SK-N-MC (cell line): ENCODE results near the gene CELF1.

Experiments used
- EZH2 ChIP-seq: fragments of 200-600 bp; sonication (generic); IDR thresholded peaks from one replicate; pipeline ENCODE4 v1.6.1; 2017; ENCODE audit warnings: antibody characterized with exemption
- FOXP2 ChIP-seq: optimal IDR thresholded peaks from 2 replicates; pipeline ENCODE3; 2011; ENCODE audit warnings: mild to moderate bottlenecking, moderate library complexity; ENCODE audit not compliant: insufficient read depth; ENCODE audit errors: extremely low read length, control extremely low read depth
- POLR2AphosphoS5 ChIP-seq: IDR thresholded peaks from 2 replicates; pipeline ENCODE4 v1.6.1; 2012; ENCODE audit warnings: mild to moderate bottlenecking, low read depth, low read length, borderline replicate concordance

GRCh38 chr11:47514825-47515647 lies 37.9 kb downstream of the CELF1 start:
- TF ChIP-seq POLR2AphosphoS5 (no peak), EZH2 (no peak), FOXP2 (no peak)
